CD4-positive, alpha-beta T cell treated with Interleukin-4 for 1 hour (primary cell): ENCODE data around the gene PLA2G15.

Experiments used
- DNase-seq, 2 donors: peaks; one replicate each; pipeline ENCODE4 v3.0.0-alpha.2; 2020 to 2022

PLA2G15 gene

GRCh38 chr16:68299571-68300453 lies 54.6 kb downstream of the PLA2G15 start:
- DNase-seq: no peak

GRCh38 chr16:68300734-68301459 lies 55.7 kb downstream of the PLA2G15 start:
- no peak for DNase-seq

- DNase-seq: no peak
Observed at GRCh38 chr16:68306633-68307032, 61.5 kb downstream of the PLA2G15 start.

- DNase-seq: no peak
Observed at GRCh38 chr16:68309799-68310198, 64.6 kb downstream of the PLA2G15 start.

GRCh38 chr16:68310437-68310773 lies 65.2 kb downstream of the PLA2G15 start:
- DNase-seq: no peak
